Stimulated activated CD8-positive, alpha-beta memory T cell treated with anti-CD3 and anti-CD28 coated beads, Interleukin-12 subunit alpha, Interleukin-12 subunit beta, amount 100 ng/mL, for 1 hour (primary cell): ENCODE data around the gene ZBTB8OS.

Experiments
- DNase-seq: peaks from one replicate; pipeline ENCODE4 v3.0.0-alpha.2; 2020; ENCODE audit warnings: low read depth

ZBTB8OS gene

DNA sequence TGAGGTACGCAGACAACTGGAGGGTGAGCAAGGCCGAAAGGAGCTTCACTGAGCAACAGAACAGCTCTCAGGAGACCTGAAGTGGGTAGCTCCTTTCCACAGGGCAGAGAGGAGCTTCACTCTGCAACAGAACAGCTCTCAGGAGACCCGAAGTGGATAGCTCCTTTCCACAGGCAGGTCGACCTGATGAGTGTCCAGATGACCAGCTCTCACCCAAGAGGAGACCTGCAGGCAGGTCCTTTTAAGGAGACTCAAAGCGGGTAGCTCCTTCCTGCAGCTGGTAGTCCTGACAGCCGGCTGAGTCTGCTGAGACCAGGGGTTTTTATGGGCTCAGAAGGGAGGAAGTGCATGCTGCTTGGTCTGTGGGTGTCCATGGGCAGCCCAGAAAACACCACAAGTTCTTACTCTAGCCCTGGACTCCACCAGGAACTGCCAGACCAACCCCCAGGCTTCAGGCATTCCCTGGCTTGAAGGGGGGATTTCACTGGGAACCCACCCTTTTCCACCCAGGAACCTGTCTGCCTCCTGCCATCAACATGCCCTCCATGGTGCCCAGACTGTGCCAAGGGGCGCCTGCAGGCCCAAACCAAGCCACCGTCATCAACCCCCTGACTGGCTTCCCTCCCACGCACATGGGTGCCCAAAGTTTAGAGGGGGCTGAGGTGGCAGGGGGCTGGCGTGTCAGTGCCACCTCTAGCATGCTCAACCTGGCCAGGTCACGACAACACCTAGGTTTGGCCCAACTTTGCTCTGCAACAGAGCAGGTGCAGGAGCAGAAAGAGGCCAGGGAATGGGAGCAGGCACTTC lies 43.6 kb downstream of the ZBTB8OS start:
- DNase-seq, result no peak

DNA sequence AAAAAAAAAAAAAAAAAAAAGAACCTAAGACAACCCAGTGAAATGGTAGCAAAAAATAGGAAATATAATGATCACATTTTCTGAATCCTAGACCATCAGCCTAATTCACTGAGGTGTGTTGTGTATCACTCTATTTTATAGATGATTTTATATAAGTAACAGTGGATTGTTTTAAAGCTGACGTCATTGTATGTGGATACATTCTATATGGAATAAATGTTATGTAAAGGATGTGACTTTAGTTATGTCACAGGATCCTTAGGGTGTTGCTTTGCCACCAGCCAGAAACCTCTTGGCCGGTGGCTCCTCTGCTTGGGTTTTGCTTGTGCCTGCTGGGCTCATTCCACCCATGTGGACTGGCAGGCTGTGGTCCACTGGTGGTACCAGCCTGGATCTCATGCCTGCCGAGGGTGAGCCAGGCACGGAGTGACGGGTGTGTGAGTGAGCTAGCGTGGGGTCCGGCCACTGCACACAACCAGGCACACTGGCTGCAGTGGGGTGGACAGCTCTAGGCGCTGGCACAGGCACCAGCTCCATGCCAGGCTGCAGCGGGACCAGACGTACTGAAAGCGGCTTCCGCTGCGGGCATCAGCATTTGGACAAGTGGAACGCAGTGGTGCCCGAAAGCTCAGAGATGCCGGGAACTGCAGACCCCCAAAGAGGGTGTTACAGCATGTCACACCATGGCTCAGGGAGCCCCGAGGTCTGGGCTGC lies 44.5 kb downstream of the ZBTB8OS start:
- no peak for DNase-seq

DNA sequence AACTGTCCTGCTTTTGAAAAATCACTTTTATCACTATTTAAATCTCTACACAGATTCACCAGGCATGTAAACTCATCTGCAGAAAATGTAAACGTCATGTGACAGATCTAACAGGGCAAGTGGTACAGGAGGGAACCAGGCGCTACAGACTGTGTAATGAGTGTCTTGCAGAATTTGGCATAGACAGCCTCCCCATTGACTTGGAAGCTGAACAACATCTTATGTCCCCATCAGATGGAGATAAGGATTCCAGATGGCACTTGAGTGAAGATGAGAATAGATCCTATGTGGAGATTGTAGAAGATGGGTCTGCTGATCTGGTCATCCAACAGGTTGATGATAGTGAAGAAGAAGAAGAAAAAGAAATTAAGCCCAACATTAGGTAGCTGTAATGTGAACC lies 50.3 kb downstream of the ZBTB8OS start:
- DNase-seq, result no peak

DNA sequence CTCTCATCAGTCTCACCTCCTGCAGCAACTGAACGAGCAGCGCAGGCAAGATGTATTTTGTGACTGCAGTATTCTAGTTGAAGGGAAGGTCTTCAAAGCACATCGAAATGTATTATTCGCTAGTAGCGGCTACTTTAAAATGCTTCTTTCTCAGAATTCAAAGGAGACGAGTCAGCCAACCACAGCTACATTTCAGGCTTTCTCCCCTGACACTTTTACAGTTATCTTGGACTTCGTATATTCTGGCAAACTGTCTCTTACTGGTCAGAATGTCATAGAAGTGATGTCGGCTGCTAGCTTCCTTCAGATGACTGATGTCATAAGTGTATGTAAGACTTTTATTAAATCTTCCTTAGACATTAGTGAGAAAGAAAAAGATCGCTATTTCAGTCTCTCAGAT lies 57.4 kb downstream of the ZBTB8OS start:
- DNase-seq, result no peak

DNA sequence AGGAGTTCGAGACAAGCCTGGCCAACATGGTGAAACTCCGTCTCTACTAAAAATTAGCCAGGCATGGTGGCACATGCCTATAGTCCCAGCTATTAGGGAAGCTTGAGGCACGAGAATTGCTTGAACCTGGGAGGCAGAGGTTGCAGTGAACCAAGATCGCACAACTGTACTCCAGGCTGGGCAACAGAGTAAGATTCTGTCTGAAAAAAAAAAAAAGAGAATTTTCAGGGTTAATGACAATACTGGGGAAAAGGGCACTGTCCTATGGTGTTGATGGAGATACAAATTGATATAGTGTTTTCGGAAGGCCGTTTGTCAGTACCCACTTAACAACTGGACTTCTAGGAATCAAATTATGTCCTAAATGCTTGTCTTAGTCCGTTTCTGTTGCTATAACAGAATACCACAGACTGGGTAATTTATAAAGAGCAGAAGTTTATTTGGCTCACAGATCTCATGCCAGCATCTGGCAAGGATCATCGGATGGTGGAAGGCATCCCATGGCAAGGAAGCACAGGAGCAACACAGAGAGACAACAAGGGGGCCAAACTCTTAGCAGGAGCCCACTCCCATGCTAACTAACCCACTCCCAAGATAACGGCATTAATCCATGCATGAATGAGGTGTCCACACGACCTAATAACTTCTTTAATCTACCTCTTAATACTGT lies 69.9 kb downstream of the ZBTB8OS start:
- DNase-seq, result no peak
